Rectal smooth muscle tissue (tissue), 1 donor: ENCODE results near the gene CCDC201.
"Not testable (repeated sequence)": the region's sequence is repeated elsewhere in the genome, so short reads cannot be mapped to it uniquely, and the experiment has no call there.

Source experiments
- H3K27ac ChIP-seq: one replicate; pipeline ENCODE4 v1.7.0; 2013; ENCODE audit warnings: low read depth, low read length, inconsistent platforms
- H3K27me3 ChIP-seq: one replicate; pipeline ENCODE4 v1.7.0; 2013; ENCODE audit warnings: low read length; ENCODE audit not compliant: control insufficient read depth, insufficient read depth
- H3K36me3 ChIP-seq: one replicate; pipeline ENCODE4 v1.7.0; 2013; ENCODE audit warnings: low read length; ENCODE audit not compliant: control insufficient read depth, insufficient read depth
- H3K4me1 ChIP-seq: one replicate; pipeline ENCODE4 v1.7.0; 2013; ENCODE audit warnings: low read length; ENCODE audit not compliant: control insufficient read depth, insufficient read depth
- H3K4me3 ChIP-seq: one replicate; pipeline ENCODE4 v1.7.0; 2013; ENCODE audit warnings: low read length
- H3K9ac ChIP-seq: one replicate; pipeline ENCODE4 v1.7.0; 2013; ENCODE audit warnings: low read length

Gene CCDC201

GRCh38 chr7:45853491-45853890 is 19.4 kb downstream of the CCDC201 start:
- H3K27me3 ChIP-seq, H3K36me3 ChIP-seq, H3K4me1 ChIP-seq, H3K9ac ChIP-seq, H3K4me3 ChIP-seq, H3K27ac ChIP-seq: not testable (repeated sequence)

GRCh38 chr7:45852984-45853383 is 19.9 kb downstream of the CCDC201 start:
- not testable (repeated sequence) for H3K4me1 ChIP-seq, H3K4me3 ChIP-seq, H3K27ac ChIP-seq, H3K9ac ChIP-seq, H3K36me3 ChIP-seq, H3K27me3 ChIP-seq

- H3K27ac ChIP-seq, H3K4me3 ChIP-seq, H3K36me3 ChIP-seq, H3K27me3 ChIP-seq, H3K4me1 ChIP-seq, H3K9ac ChIP-seq: not testable (repeated sequence)
Observed at GRCh38 chr7:45848734-45849133, 24.1 kb downstream of the CCDC201 start.

DNA sequence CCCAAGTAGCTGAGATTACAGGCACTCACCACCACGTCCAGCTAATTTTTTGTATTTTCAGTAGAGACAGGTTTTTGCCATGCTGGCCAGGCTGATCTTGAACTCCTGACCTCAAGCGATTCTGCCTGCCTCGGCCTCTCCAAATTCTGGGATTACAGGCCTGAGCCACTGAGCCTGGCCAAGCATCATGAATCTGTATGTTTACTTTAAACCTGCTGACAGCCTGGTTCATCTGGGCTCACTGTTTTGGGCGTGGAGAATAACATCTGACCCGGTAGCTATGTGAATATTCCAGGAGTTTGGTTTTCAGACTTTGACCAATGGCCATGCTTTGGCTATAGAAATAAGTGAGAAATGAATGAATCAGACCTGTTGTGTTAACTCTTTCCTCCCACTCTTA is 26.3 kb downstream of the CCDC201 start:
- not testable (repeated sequence) for H3K27ac ChIP-seq, H3K4me3 ChIP-seq

GRCh38 chr7:45841926-45842717 is 30.8 kb downstream of the CCDC201 start:
- H3K27ac ChIP-seq, H3K36me3 ChIP-seq, H3K4me3 ChIP-seq, H3K27me3 ChIP-seq, H3K4me1 ChIP-seq, H3K9ac ChIP-seq: not testable (repeated sequence)

More for the DNA sequence above, 26.3 kb downstream of the CCDC201 start:
- H3K4me1 ChIP-seq, H3K27me3 ChIP-seq, H3K9ac ChIP-seq, H3K36me3 ChIP-seq: not testable (repeated sequence)

DNA sequence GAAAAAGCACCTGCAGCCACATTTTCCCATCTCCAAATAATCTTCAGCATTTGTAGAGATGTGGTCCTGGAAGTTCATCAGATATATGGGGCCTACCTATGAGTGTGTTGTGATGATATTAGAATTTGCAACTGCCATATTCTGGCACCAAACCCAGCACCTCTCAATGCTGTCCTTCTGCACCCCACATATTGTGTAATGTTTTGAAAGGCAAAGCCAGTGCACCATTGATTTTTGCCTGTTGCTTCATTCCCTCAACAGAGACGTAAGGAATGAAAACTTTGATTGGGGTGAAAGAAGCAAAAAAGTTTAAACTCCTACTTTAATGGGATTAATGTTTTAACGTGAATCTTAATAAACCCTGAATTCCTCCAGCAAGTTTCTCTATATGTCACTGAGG is 34.0 kb downstream of the CCDC201 start:
- H3K36me3 ChIP-seq, H3K27ac ChIP-seq, H3K4me3 ChIP-seq, H3K27me3 ChIP-seq, H3K4me1 ChIP-seq, H3K9ac ChIP-seq: not testable (repeated sequence)

DNA sequence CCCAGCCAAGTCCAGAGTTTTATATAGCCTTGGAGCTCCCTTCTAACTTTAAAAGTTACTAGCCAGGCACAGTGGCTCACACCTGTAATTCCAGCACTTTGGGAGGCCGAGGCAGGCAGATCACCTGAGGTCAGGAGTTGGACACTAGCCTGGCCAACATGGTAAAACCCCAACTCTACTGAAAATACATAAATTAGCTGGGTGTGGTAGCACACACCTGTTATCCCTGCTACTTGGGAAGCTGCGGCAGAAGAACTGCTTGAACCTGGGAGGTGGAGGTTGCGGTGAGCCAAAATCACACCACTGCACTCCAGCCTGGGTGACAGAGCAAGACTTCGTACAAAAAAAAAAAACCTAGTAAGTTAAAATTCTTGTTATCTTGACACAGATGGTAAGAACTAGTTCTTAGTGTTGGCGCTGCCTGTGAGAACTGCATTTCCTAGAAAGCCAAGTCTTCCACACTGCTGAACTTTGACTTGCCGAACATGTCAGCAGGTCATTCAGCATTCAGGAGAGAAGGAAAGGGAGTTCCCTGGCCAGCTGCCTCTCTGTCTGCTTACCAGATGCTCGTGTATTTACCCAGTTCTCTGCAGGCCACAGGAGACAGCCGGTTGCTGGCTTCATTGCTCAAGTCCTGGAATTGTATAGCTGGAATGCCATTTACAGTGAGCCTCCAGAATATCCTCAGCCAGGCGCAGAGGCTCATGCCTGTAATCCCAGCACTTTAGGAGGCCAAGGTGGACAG is 40.3 kb downstream of the CCDC201 start:
- not testable (repeated sequence) for H3K4me1 ChIP-seq, H3K36me3 ChIP-seq, H3K4me3 ChIP-seq, H3K27me3 ChIP-seq, H3K27ac ChIP-seq, H3K9ac ChIP-seq

DNA sequence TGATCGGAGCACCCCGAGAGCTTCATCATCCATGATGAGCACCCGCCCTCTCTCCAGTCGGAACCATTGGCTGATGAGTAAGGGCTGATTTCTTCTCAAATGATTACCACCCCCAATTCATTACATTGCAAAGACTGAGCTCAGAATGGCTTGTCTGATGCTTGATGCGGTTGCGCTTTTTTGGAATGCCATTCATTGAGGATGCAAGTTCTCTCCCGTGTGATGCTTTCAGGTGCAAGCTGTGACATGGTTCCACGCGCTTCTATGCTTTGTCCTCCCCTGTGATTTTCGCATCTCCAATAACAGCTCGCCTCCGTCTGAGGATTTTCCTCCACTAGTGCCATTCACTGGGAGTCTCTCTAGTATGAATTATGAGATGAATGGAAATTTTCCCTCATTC is 43.0 kb downstream of the CCDC201 start:
- H3K4me3 ChIP-seq, H3K9ac ChIP-seq, H3K4me1 ChIP-seq, H3K36me3 ChIP-seq, H3K27ac ChIP-seq, H3K27me3 ChIP-seq: not testable (repeated sequence)

DNA sequence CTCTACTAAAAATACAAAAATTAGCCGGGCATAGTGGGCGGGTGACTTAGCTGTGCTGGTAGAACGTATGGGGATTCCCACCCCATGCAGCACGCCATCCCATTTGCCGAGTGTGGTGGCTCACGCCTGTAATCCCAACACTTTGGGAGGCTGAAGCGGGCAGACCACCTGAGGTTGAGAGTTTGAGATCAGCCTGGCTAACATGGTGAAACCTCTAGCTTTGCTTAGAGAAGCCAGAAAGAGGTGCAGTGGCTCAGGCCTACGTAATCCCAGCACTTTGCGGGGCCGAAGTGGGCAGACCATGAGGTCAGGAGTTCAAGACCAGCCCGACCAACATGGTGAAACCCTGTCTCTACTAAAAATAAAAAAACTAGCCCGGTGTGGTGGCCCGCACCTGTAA is 45.2 kb downstream of the CCDC201 start:
- not testable (repeated sequence) for H3K4me1 ChIP-seq, H3K4me3 ChIP-seq, H3K9ac ChIP-seq, H3K27me3 ChIP-seq, H3K27ac ChIP-seq, H3K36me3 ChIP-seq

- not testable (repeated sequence) for H3K4me3 ChIP-seq, H3K27ac ChIP-seq, H3K4me1 ChIP-seq, H3K9ac ChIP-seq, H3K27me3 ChIP-seq, H3K36me3 ChIP-seq
Observed at GRCh38 chr7:45826550-45826949, 46.3 kb downstream of the CCDC201 start.

GRCh38 chr7:45818763-45819162 is 54.1 kb downstream of the CCDC201 start:
- H3K4me3 ChIP-seq, H3K4me1 ChIP-seq, H3K27me3 ChIP-seq, H3K36me3 ChIP-seq, H3K9ac ChIP-seq, H3K27ac ChIP-seq: not testable (repeated sequence)

GRCh38 chr7:45817913-45818312 is 55.0 kb downstream of the CCDC201 start:
- H3K4me1 ChIP-seq, H3K27me3 ChIP-seq, H3K36me3 ChIP-seq, H3K9ac ChIP-seq, H3K4me3 ChIP-seq, H3K27ac ChIP-seq: not testable (repeated sequence)

GRCh38 chr7:45817016-45817415 is 55.9 kb downstream of the CCDC201 start:
- H3K27ac ChIP-seq, H3K4me1 ChIP-seq, H3K27me3 ChIP-seq, H3K9ac ChIP-seq, H3K4me3 ChIP-seq, H3K36me3 ChIP-seq: not testable (repeated sequence)
